ENCODE results near the gene LITAFD. TPM values are rescaled to one million over a fixed set of nuclear protein-coding genes. Genes with fewer than 3 reads are reported as not detected.

Gene LITAFD
- polyA plus RNA-seq, 1 donor from 2014 or later: not detected

DNA sequence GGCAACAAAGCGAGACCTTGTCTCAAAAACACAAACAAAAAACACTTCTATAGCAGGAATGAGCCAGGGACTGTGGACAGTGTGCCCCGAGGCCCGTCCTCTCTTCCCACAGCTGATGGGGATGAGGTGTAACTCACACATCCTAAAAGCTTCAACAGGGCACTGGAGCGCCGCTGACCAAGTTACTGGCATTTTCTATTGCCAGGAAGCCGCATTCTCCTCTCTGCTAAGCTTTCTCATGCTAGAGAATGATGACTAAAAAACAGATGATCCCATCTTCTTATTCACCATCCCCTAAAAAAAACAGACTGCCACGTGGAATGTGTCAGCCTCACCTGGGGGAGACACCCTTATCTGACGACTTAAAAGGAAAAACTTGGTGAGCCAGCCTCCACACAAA is 29.6 kb upstream of the LITAFD start:
- Histone ChIP-seq H3K27ac (ENCODE audit: low read length) (no peak overlapping the region), H3K36me3 (ENCODE audit: insufficient read depth, low read length) (no peaks in the 10 kb centered on the region), H3K9me2 (ENCODE audit: insufficient read depth, low read length) (no peaks in the 10 kb centered on the region), H3F3A (ENCODE audit: insufficient read depth, low read length, poor library complexity, severe bottlenecking) (no peaks in the 10 kb centered on the region), H3K79me2 (replicated peaks; ENCODE audit: insufficient read depth, low read length) (no peaks in the 10 kb centered on the region), H4K20me1 (ENCODE audit: insufficient read depth) (no peaks in the 10 kb centered on the region), H3K9me3 (ENCODE audit: low read length) (no peaks in the 10 kb centered on the region), H3K27me3 (ENCODE audit: insufficient read depth, low read depth, low read length) (no peaks in the 10 kb centered on the region), H3K9ac (ENCODE audit: low read length) (no peak overlapping the region), H3K4me2 (ENCODE audit: low read length) (no peak overlapping the region), H2AFZ (ENCODE audit: low read depth, low read length) (no peak overlapping the region), H3K4me3 (ENCODE audit: low read length) (no peak overlapping the region)
- TF ChIP-seq SMC3 (conservative IDR thresholded peaks at IDR 0.05; ENCODE audit: poor library complexity) (no peak), EP300 (conservative IDR thresholded peaks at IDR 0.05; ENCODE audit: poor library complexity, severe bottlenecking) (no peak), EZH2 (IDR thresholded peaks at IDR 0.05; ENCODE audit: borderline replicate concordance, insufficient read depth, low read length, poor library complexity, severe bottlenecking) (no peak), TAF1 (IDR thresholded peaks at IDR 0.05; ENCODE audit: low read depth) (no peak), MXI1 (conservative IDR thresholded peaks at IDR 0.05; ENCODE audit: poor library complexity, severe bottlenecking) (no peak), POLR2AphosphoS5 (IDR thresholded peaks at IDR 0.05) (no peak), RAD21 (conservative IDR thresholded peaks at IDR 0.05) (no peak)
- TF ChIP-seq, protein P1, sequence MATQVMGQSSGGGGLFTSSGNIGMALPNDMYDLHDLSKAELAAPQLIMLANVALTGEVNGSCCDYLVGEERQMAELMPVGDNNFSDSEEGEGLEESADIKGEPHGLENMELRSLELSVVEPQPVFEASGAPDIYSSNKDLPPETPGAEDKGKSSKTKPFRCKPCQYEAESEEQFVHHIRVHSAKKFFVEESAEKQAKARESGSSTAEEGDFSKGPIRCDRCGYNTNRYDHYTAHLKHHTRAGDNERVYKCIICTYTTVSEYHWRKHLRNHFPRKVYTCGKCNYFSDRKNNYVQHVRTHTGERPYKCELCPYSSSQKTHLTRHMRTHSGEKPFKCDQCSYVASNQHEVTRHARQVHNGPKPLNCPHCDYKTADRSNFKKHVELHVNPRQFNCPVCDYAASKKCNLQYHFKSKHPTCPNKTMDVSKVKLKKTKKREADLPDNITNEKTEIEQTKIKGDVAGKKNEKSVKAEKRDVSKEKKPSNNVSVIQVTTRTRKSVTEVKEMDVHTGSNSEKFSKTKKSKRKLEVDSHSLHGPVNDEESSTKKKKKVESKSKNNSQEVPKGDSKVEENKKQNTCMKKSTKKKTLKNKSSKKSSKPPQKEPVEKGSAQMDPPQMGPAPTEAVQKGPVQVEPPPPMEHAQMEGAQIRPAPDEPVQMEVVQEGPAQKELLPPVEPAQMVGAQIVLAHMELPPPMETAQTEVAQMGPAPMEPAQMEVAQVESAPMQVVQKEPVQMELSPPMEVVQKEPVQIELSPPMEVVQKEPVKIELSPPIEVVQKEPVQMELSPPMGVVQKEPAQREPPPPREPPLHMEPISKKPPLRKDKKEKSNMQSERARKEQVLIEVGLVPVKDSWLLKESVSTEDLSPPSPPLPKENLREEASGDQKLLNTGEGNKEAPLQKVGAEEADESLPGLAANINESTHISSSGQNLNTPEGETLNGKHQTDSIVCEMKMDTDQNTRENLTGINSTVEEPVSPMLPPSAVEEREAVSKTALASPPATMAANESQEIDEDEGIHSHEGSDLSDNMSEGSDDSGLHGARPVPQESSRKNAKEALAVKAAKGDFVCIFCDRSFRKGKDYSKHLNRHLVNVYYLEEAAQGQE (IDR thresholded peaks at IDR 0.05; ENCODE audit: borderline replicate concordance): no peak
- TF ChIP-seq, protein P2, sequence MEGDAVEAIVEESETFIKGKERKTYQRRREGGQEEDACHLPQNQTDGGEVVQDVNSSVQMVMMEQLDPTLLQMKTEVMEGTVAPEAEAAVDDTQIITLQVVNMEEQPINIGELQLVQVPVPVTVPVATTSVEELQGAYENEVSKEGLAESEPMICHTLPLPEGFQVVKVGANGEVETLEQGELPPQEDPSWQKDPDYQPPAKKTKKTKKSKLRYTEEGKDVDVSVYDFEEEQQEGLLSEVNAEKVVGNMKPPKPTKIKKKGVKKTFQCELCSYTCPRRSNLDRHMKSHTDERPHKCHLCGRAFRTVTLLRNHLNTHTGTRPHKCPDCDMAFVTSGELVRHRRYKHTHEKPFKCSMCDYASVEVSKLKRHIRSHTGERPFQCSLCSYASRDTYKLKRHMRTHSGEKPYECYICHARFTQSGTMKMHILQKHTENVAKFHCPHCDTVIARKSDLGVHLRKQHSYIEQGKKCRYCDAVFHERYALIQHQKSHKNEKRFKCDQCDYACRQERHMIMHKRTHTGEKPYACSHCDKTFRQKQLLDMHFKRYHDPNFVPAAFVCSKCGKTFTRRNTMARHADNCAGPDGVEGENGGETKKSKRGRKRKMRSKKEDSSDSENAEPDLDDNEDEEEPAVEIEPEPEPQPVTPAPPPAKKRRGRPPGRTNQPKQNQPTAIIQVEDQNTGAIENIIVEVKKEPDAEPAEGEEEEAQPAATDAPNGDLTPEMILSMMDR (IDR thresholded peaks at IDR 0.05; ENCODE audit: poor library complexity, severe bottlenecking): no peak

DNA sequence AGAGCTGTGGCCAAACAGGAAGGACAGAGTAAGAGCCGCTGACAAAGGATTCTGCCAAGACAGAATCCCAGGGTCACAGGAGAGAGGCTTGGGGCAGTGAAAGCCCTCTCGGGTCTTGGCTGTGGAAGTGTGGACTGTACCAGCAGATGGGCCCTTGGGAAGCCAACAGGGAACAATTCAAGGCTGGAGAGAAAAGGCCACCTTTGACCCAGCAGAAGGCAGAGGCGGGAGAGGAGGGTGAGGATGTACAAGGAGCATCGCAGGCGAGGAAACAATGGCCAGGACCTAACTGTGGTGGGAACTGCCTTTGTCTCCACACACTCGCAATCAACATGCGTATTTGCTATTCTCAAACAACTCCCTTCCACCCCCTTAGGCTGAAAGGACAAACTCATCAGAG is 29.0 kb upstream of the LITAFD start:
- Histone ChIP-seq H3K79me2 (replicated peaks; ENCODE audit: insufficient read depth, low read length) (no peaks in the 10 kb centered on the region), H3K9me3 (ENCODE audit: low read length) (no peaks in the 10 kb centered on the region), H3K4me3 (ENCODE audit: low read length) (no peak overlapping the region), H3K9ac (ENCODE audit: low read length) (no peak overlapping the region), H3K36me3 (ENCODE audit: insufficient read depth, low read length) (peaks cover 2% of the 10 kb centered on the region), H4K20me1 (ENCODE audit: insufficient read depth) (no peaks in the 10 kb centered on the region), H3K4me2 (ENCODE audit: low read length) (no peak overlapping the region), H2AFZ (ENCODE audit: low read depth, low read length) (no peak overlapping the region), H3K9me2 (ENCODE audit: insufficient read depth, low read length) (no peaks in the 10 kb centered on the region), H3K27me3 (ENCODE audit: insufficient read depth, low read depth, low read length) (no peaks in the 10 kb centered on the region), H3K27ac (ENCODE audit: low read length) (no peak overlapping the region), H3F3A (ENCODE audit: insufficient read depth, low read length, poor library complexity, severe bottlenecking) (no peaks in the 10 kb centered on the region)
- TF ChIP-seq EZH2 (IDR thresholded peaks at IDR 0.05; ENCODE audit: borderline replicate concordance, insufficient read depth, low read length, poor library complexity, severe bottlenecking) (no peak), EP300 (conservative IDR thresholded peaks at IDR 0.05; ENCODE audit: poor library complexity, severe bottlenecking) (no peak), SMC3 (conservative IDR thresholded peaks at IDR 0.05; ENCODE audit: poor library complexity) (no peak), RAD21 (conservative IDR thresholded peaks at IDR 0.05) (no peak), POLR2AphosphoS5 (IDR thresholded peaks at IDR 0.05) (no peak), TAF1 (IDR thresholded peaks at IDR 0.05; ENCODE audit: low read depth) (no peak), MXI1 (conservative IDR thresholded peaks at IDR 0.05; ENCODE audit: poor library complexity, severe bottlenecking) (no peak)
- TF ChIP-seq, protein P1 (IDR thresholded peaks at IDR 0.05; ENCODE audit: borderline replicate concordance): no peak
- TF ChIP-seq, protein P2 (IDR thresholded peaks at IDR 0.05; ENCODE audit: poor library complexity, severe bottlenecking): no peak
